NCI-H510A (cell line): ENCODE results near the gene OTP.
"Not testable (repeated sequence)": the region's sequence is repeated elsewhere in the genome, so short reads cannot be mapped to it uniquely, and the experiment has no call there.

Source experiments
- DNase-seq: peaks from one replicate; lab custom pipeline; 2025; lab: John Stamatoyannopoulos, UW

The OTP gene

GRCh38 chr5:77608927-77609326 is 29.6 kb downstream of the OTP start:
- not testable (repeated sequence) for DNase-seq

DNA sequence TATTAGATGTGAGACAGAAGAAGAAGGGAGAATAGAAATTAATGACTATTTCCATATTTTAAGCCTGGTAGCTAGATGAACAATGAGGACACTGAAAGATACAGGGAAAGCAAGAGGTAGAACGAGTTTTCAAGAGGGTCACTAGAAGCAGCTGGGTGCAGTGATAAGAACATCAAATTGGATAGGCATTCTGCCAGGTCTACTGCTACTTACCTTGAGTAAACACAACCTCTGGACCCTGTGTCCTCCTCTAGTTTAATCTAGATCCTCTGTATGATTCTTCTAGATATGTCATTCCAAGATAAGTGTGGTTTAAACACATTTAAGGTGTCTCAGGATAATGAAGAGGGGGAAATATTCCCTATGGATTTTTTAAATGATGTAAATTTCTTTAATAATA is 31.2 kb downstream of the OTP start:
- DNase-seq, result peak; percentile 33

- no peak for DNase-seq
These were observed 32.2 kb downstream of the OTP start for GRCh38 chr5:77606279-77606678.

- DNase-seq, result no peak
These were observed 38.8 kb downstream of the OTP start for GRCh38 chr5:77599679-77600078.

DNA sequence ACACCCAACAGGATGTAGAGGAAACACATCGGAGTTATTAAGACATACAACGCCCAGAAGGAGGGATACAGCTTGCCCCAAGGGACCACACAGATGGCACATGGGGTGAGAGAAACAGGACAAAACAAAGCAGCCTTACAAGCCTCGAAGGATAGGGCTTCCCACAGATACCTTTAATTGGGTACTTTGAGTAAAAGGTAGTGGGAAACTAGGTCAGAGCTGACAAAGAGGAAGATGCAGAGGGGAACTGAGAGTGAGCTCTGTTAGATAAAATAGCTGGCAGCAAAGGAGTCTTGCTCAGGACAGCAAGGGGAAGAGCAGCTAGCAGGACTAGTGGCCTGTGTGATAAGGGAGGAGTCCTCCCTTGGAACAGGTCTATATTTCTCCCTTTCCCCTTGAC is 48.2 kb downstream of the OTP start:
- no peak for DNase-seq

DNA sequence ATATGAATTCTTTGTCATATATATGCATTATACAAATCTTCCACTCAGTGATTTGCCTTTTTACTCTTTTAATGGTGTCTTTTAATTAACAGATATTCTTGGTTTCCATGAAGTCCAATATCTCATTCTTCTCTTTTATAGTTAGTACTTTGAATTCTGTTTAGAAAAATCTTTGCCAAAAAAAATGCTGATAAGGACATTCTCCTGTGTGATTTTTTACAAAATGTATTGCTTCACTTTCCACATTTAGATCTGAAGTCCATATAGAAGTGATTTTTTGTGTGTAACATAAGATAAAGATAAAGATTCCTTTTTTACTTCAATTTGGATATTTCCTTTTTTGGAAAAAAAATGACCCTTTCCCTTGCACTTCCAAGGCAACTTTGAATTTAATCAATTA is 50.3 kb downstream of the OTP start:
- no peak for DNase-seq

DNA sequence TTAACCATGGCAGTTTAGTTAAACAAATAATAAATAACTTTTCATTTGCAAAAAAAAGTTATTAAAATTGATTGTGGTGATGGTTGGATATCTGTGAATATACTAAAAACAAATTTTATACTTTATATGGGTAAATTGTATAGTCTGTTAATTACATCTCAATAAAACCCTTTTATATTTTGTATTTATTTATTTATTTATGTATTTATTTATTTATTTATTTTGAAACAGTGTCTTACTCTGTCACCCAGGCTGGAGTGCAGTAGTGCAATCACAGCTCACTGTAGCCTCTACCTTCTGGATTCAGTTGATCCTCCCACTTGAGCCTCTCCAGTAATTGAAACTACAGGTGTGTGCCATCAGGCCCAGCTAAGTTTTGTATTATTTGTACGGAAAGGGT is 52.4 kb downstream of the OTP start:
- no peak for DNase-seq

GRCh38 chr5:77582143-77582542 is 56.4 kb downstream of the OTP start:
- not testable (repeated sequence) for DNase-seq
